Liver (tissue), 9 donors: ENCODE data around the gene POU6F2. TPM values are rescaled to one million over a fixed set of nuclear protein-coding genes. Genes with fewer than 3 reads are reported as not detected.

Source experiments
- DNase-seq: peaks from one replicate; pipeline ENCODE4 v3.0.0-alpha.2; 2017; ENCODE audit warnings: low spot score
- H3K27ac ChIP-seq, 2 donors: one replicate each; pipeline ENCODE4 v1.7.0; 2013; ENCODE audit warnings: inconsistent platforms in 2 of 2, low read length in 2 of 2, control low read depth in 1 of 2, low read depth in 1 of 2, mild to moderate bottlenecking in 1 of 2
- H3K27me3 ChIP-seq, 4 donors: one replicate each; pipeline versions ENCODE4 v1.6.1 to v1.7.0; 2013; ENCODE audit warnings: low read length in 3 of 4, inconsistent platforms in 1 of 4, mild to moderate bottlenecking in 1 of 4, moderate library complexity in 1 of 4; ENCODE audit not compliant: control insufficient read depth in 4 of 4, insufficient read depth in 4 of 4
- H3K36me3 ChIP-seq, 4 donors: one replicate each; pipeline versions ENCODE4 v1.6.1 to v1.7.0; 2013; ENCODE audit warnings: low read length in 3 of 4, mild to moderate bottlenecking in 3 of 4, low read depth in 1 of 4, moderate library complexity in 1 of 4; ENCODE audit not compliant: control insufficient read depth in 4 of 4, insufficient read depth in 3 of 4
- H3K4me1 ChIP-seq, 4 donors: one replicate each; pipeline versions ENCODE4 v1.6.1 to v1.7.0; 2013; ENCODE audit warnings: low read length in 3 of 4, mild to moderate bottlenecking in 3 of 4, moderate library complexity in 1 of 4; ENCODE audit not compliant: control insufficient read depth in 4 of 4, insufficient read depth in 4 of 4
- H3K4me3 ChIP-seq, 3 donors: one replicate each; pipeline versions ENCODE4 v1.6.1 to v1.7.0; 2013; ENCODE audit warnings: low read length in 3 of 3, control low read depth in 1 of 3, low read depth in 1 of 3, mild to moderate bottlenecking in 1 of 3
- H3K9ac ChIP-seq, 2 donors: one replicate each; pipeline ENCODE4 v1.7.0; 2013; ENCODE audit warnings: low read length in 2 of 2, mild to moderate bottlenecking in 2 of 2, moderate library complexity in 2 of 2, control low read depth in 1 of 2, low read depth in 1 of 2
- H3K9me3 ChIP-seq, 4 donors: one replicate each; pipeline versions ENCODE4 v1.6.1 to v1.7.0; 2013; ENCODE audit warnings: low read length in 3 of 4; ENCODE audit not compliant: control insufficient read depth in 4 of 4
- EGR1 ChIP-seq, 2 donors: IDR thresholded peaks; 2 replicates each; pipeline ENCODE4 v1.6.1; 2016 to 2018; ENCODE audit warnings: antibody characterized with exemption in 2 of 2, low read depth in 2 of 2
- FOXA1 ChIP-seq: IDR thresholded peaks from 2 replicates; pipeline ENCODE4 v1.6.1; 2016; ENCODE audit warnings: antibody characterized with exemption
- FOXA2 ChIP-seq: IDR thresholded peaks from 2 replicates; pipeline ENCODE4 v1.6.1; 2016; ENCODE audit warnings: antibody characterized with exemption
- GABPA ChIP-seq, 2 donors: IDR thresholded peaks in 1 of 2; conservative IDR thresholded peaks in 1 of 2; 2 replicates each; pipeline ENCODE4 v1.6.1; 2016; ENCODE audit warnings: antibody characterized with exemption in 2 of 2, mild to moderate bottlenecking in 1 of 2, moderate library complexity in 1 of 2
- HNF4A ChIP-seq, 2 donors: conservative IDR thresholded peaks; 2 replicates each; pipeline ENCODE4 v1.6.1; 2016; ENCODE audit warnings: antibody characterized with exemption in 2 of 2, mild to moderate bottlenecking in 2 of 2
- HNF4G ChIP-seq: IDR thresholded peaks from 2 replicates; pipeline ENCODE4 v1.6.1; 2016; ENCODE audit warnings: antibody characterized with exemption
- JUND ChIP-seq, 2 donors: IDR thresholded peaks; 2 replicates each; pipeline ENCODE4 v1.6.1; 2016; ENCODE audit warnings: antibody characterized with exemption in 2 of 2
- NR2F2 ChIP-seq: IDR thresholded peaks from 2 replicates; pipeline ENCODE4 v1.6.1; 2016; ENCODE audit warnings: antibody characterized with exemption
- RAD21 ChIP-seq, 2 donors: IDR thresholded peaks; 2 replicates each; pipeline ENCODE4 v1.6.1; 2016; ENCODE audit warnings: antibody characterized with exemption in 2 of 2, mild to moderate bottlenecking in 2 of 2
- RXRA ChIP-seq, 2 donors: IDR thresholded peaks; 2 replicates each; pipeline ENCODE4 v1.6.1; 2017 to 2018; ENCODE audit warnings: antibody characterized with exemption in 2 of 2, mild to moderate bottlenecking in 1 of 2
- SP1 ChIP-seq: IDR thresholded peaks from 2 replicates; pipeline ENCODE4 v1.6.1; 2018; ENCODE audit warnings: antibody characterized with exemption, mild to moderate bottlenecking
- TAF1 ChIP-seq: conservative IDR thresholded peaks from 2 replicates; pipeline ENCODE4 v1.6.1; 2016; ENCODE audit warnings: antibody characterized with exemption, mild to moderate bottlenecking
- YY1 ChIP-seq: IDR thresholded peaks from 2 replicates; pipeline ENCODE4 v1.6.1; 2016; ENCODE audit warnings: antibody characterized with exemption, mild to moderate bottlenecking
- WGBS: extraction: QIAGEN DNeasy Blood & Tissue Kit; methylation state at CpG from one replicate; pipeline ENCODE4 v1.1.7; 2013; 5-methylcytosine and 5-hydroxymethylcytosine counted together
- polyA plus RNA-seq, 2 donors: library from polyadenylated mRNA; stranded (reverse) in 1 of 2; unstranded in 1 of 2; fragments of 200-250 nt in 1 of 2; fragments of >200 nt in 1 of 2; fragmentation: Nextera tagmentation in 1 of 2; extraction: Ambion mirVana in 1 of 2; gene quantifications; one replicate each; pipeline versions ENCODE4 v1.2.1 to v1.2.3, GENCODE V29; 2013 to 2015
- total RNA-seq, 2 donors: library from RNA; depleted of rRNA; stranded (reverse); fragments of >200 nt; gene quantifications; one replicate each; pipeline ENCODE4 v1.2.3, GENCODE V29; 2014
- TF ChIP-seq, protein P1 (sequence below): IDR thresholded peaks from 2 replicates; pipeline ENCODE4 v1.6.1; 2016; ENCODE audit warnings: antibody characterized with exemption, mild to moderate bottlenecking
- TF ChIP-seq, protein P2 (sequence below): IDR thresholded peaks from 2 replicates; pipeline ENCODE4 v1.6.1; 2016; ENCODE audit warnings: antibody characterized with exemption
- TF ChIP-seq, protein P3 (sequence below): IDR thresholded peaks from 2 replicates; pipeline ENCODE4 v1.6.1; 2016; ENCODE audit warnings: antibody characterized with exemption
- TF ChIP-seq, protein P4 (sequence below): fragments of 150-350 bp; IDR thresholded peaks from 2 replicates; pipeline ENCODE4 v1.5.1; 2017; ENCODE audit warnings: improper control_type of control experiment, low read depth, low read length; ENCODE audit not compliant: missing input control
- TF ChIP-seq, protein P5 (sequence below): IDR thresholded peaks from 2 replicates; pipeline ENCODE4 v1.6.1; 2016; ENCODE audit warnings: antibody characterized with exemption
- donor health status: healthy.
- donor health status: healthy.
- donor health status: healthy.
- donor health status: healthy.
- donor health status: healthy.

Gene POU6F2
- total and polyA plus RNA-seq, 4 donors: under 0.01 to 0.24 (median 0.08) TPM; not detected in 1

DNA sequence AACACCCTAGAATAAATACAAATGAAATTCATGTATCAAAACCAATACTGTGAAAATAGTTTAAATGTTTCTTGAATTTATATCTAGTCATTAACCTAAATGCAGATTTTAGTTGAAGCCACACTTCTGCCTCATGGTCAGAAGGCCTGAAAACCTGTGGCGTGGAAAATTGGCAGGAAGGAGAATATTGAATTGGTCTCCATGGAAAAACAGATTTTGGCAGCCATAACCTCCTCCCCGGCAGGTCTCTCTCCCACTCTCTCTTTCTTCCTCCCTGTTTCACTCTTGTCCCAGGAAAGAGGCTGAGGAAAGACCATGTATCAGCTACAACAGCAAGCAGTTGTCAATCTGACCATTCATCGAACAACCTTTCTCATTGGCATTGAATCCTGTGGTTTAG is 427.9 kb downstream of the POU6F2 start:
- DNase-seq: no peak
- Histone ChIP-seq H3K4me3 (peak overlapping the region in 1 of 3 donors; percentile 46), H3K9me3 (no peaks in the 10 kb centered on the region), H3K9ac (no peak overlapping the region), H3K27me3 (no peaks in the 10 kb centered on the region), H3K27ac (peak overlapping the region in 1 of 2 donors; percentile 68), H3K36me3 (no peaks in the 10 kb centered on the region), H3K4me1 (peaks cover 0 to 7% (median 5%) of the 10 kb centered on the region in 4 donors)
- 68% methylated on average over 3 of the region's 3 CpGs for WGBS
- TF ChIP-seq SP1 (no peak), HNF4A (conservative IDR thresholded peaks at IDR 0.05) (peak in 1 of 2 donors; percentile 24), HNF4G (no peak), FOXA1 (no peak), YY1 (peak; percentile 59), EGR1 (IDR thresholded peaks at IDR 0.05; ENCODE audit: low read depth in 2 of 2) (peak in 1 of 2 donors; percentile 9)
- TF ChIP-seq, protein P1, sequence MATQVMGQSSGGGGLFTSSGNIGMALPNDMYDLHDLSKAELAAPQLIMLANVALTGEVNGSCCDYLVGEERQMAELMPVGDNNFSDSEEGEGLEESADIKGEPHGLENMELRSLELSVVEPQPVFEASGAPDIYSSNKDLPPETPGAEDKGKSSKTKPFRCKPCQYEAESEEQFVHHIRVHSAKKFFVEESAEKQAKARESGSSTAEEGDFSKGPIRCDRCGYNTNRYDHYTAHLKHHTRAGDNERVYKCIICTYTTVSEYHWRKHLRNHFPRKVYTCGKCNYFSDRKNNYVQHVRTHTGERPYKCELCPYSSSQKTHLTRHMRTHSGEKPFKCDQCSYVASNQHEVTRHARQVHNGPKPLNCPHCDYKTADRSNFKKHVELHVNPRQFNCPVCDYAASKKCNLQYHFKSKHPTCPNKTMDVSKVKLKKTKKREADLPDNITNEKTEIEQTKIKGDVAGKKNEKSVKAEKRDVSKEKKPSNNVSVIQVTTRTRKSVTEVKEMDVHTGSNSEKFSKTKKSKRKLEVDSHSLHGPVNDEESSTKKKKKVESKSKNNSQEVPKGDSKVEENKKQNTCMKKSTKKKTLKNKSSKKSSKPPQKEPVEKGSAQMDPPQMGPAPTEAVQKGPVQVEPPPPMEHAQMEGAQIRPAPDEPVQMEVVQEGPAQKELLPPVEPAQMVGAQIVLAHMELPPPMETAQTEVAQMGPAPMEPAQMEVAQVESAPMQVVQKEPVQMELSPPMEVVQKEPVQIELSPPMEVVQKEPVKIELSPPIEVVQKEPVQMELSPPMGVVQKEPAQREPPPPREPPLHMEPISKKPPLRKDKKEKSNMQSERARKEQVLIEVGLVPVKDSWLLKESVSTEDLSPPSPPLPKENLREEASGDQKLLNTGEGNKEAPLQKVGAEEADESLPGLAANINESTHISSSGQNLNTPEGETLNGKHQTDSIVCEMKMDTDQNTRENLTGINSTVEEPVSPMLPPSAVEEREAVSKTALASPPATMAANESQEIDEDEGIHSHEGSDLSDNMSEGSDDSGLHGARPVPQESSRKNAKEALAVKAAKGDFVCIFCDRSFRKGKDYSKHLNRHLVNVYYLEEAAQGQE: no peak

DNA sequence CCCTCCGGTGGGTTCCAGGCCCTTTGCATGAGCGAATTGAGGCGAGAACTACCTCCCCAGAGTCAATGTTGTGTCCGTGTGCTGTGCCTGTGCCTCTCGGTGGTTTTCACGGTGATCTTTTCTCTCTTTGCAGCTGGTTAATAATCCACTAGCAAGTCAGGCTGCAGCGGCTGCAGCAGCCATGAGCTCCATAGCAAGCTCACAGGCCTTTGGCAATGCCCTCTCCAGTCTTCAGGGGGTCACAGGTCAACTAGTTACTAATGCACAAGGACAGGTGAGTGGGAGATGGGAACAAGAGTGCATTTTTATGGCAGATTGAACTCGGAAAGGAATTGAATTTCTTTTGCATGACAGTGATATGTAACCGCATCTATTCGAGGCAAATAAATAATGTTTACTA is 428.8 kb downstream of the POU6F2 start:
- Histone ChIP-seq H3K36me3 (no peaks in the 10 kb centered on the region), H3K4me1 (peaks cover 0 to 7% (median 5%) of the 10 kb centered on the region in 4 donors), H3K9me3 (no peaks in the 10 kb centered on the region), H3K27ac (peak overlapping the region in 1 of 2 donors; percentile 68), H3K4me3 (peak overlapping the region; percentile 32 to 51 (median 46)), H3K27me3 (no peaks in the 10 kb centered on the region), H3K9ac (peak overlapping the region in 1 of 2 donors; percentile 89)
- peak; percentile 37 for DNase-seq
- 34% methylated on average over 10 of the region's 10 CpGs for WGBS
- TF ChIP-seq RAD21 (IDR thresholded peaks at IDR 0.05): peak; percentile 13 to 29
- TF ChIP-seq, protein P1: peak; percentile 82
- no peak for TF ChIP-seq TAF1
- TF ChIP-seq FOXA1: peak; percentile 12
- TF ChIP-seq HNF4G: no peak
- TF ChIP-seq, protein P2, sequence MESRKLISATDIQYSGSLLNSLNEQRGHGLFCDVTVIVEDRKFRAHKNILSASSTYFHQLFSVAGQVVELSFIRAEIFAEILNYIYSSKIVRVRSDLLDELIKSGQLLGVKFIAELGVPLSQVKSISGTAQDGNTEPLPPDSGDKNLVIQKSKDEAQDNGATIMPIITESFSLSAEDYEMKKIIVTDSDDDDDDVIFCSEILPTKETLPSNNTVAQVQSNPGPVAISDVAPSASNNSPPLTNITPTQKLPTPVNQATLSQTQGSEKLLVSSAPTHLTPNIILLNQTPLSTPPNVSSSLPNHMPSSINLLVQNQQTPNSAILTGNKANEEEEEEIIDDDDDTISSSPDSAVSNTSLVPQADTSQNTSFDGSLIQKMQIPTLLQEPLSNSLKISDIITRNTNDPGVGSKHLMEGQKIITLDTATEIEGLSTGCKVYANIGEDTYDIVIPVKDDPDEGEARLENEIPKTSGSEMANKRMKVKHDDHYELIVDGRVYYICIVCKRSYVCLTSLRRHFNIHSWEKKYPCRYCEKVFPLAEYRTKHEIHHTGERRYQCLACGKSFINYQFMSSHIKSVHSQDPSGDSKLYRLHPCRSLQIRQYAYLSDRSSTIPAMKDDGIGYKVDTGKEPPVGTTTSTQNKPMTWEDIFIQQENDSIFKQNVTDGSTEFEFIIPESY: peak; percentile 12
- TF ChIP-seq, protein P3, sequence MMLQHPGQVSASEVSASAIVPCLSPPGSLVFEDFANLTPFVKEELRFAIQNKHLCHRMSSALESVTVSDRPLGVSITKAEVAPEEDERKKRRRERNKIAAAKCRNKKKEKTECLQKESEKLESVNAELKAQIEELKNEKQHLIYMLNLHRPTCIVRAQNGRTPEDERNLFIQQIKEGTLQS: no peak
- peak; percentile 93 for TF ChIP-seq YY1
- TF ChIP-seq FOXA2: no peak
- no peak for TF ChIP-seq GABPA (IDR thresholded peaks at IDR 0.05 in 1 of 2, conservative IDR thresholded peaks at IDR 0.05 in 1 of 2)
- TF ChIP-seq, protein P4, sequence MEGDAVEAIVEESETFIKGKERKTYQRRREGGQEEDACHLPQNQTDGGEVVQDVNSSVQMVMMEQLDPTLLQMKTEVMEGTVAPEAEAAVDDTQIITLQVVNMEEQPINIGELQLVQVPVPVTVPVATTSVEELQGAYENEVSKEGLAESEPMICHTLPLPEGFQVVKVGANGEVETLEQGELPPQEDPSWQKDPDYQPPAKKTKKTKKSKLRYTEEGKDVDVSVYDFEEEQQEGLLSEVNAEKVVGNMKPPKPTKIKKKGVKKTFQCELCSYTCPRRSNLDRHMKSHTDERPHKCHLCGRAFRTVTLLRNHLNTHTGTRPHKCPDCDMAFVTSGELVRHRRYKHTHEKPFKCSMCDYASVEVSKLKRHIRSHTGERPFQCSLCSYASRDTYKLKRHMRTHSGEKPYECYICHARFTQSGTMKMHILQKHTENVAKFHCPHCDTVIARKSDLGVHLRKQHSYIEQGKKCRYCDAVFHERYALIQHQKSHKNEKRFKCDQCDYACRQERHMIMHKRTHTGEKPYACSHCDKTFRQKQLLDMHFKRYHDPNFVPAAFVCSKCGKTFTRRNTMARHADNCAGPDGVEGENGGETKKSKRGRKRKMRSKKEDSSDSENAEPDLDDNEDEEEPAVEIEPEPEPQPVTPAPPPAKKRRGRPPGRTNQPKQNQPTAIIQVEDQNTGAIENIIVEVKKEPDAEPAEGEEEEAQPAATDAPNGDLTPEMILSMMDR: no peak
- TF ChIP-seq EGR1 (IDR thresholded peaks at IDR 0.05; ENCODE audit: low read depth in 2 of 2): no peak
- TF ChIP-seq HNF4A (conservative IDR thresholded peaks at IDR 0.05): peak; percentile 46 to 66
- peak in 1 of 2 donors; percentile 37 for TF ChIP-seq JUND (IDR thresholded peaks at IDR 0.05)
- TF ChIP-seq NR2F2: peak; percentile 69
- peak; percentile 61 for TF ChIP-seq SP1
- peak; percentile 37 to 51 for TF ChIP-seq RXRA (IDR thresholded peaks at IDR 0.05)
- TF ChIP-seq, protein P5, sequence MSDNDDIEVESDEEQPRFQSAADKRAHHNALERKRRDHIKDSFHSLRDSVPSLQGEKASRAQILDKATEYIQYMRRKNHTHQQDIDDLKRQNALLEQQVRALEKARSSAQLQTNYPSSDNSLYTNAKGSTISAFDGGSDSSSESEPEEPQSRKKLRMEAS: peak; percentile 49
